Pulmonary artery endothelial cell (primary cell): Measurements from ENCODE around the gene MATK. TPM values are rescaled to one million over a fixed set of nuclear protein-coding genes. Genes with fewer than 3 reads are reported as not detected.

Source experiments
- DNase-seq: peaks from one replicate; pipeline ENCODE4 v3.0.0-alpha.2; 2011; ENCODE audit warnings: low read depth, low spot score
- total RNA-seq: library from RNA; depleted of rRNA; stranded (reverse); fragments of >200 nt; gene quantifications from 2 replicates; pipeline ENCODE4 v1.2.3, GENCODE V29; 2014

The MATK gene
- total RNA-seq, 1 donor from 2014 or later: under 0.01 TPM

GRCh38 chr19:3751236-3751635 is 34.9 kb downstream of the MATK start:
- DNase-seq: no peak

- DNase-seq: no peak
Measured at GRCh38 chr19:3750211-3750610, 36.0 kb downstream of the MATK start.

GRCh38 chr19:3748965-3749364 is 37.2 kb downstream of the MATK start:
- DNase-seq: no peak

GRCh38 chr19:3746371-3747056 is 39.7 kb downstream of the MATK start:
- no peak for DNase-seq

GRCh38 chr19:3745363-3746045 is 40.7 kb downstream of the MATK start:
- no peak for DNase-seq

- DNase-seq: no peak
Measured at GRCh38 chr19:3743486-3743885, 42.7 kb downstream of the MATK start.

GRCh38 chr19:3740431-3740830 is 45.8 kb downstream of the MATK start:
- DNase-seq: no peak

- DNase-seq: no peak
Measured at GRCh38 chr19:3738477-3739220, 47.5 kb downstream of the MATK start.

GRCh38 chr19:3737487-3738205 is 48.5 kb downstream of the MATK start:
- DNase-seq: no peak

GRCh38 chr19:3736106-3736724 is 50.0 kb downstream of the MATK start:
- no peak for DNase-seq

- DNase-seq: no peak
Measured at GRCh38 chr19:3734310-3734600, 51.9 kb downstream of the MATK start.

- no peak for DNase-seq
Measured at GRCh38 chr19:3733549-3734309, 52.5 kb downstream of the MATK start.

- no peak for DNase-seq
Measured at GRCh38 chr19:3732108-3732507, 54.1 kb downstream of the MATK start.

GRCh38 chr19:3730457-3730958 is 55.7 kb downstream of the MATK start:
- DNase-seq: no peak

Other genes starting within 250 kb of the MATK start
- not detected in 2 replicates for gene TEKTIP1, start 247.2 kb downstream of the MATK start, total RNA-seq
- gene MFSD12, start 228.8 kb downstream of the MATK start, total RNA-seq: 65.7 and 72.8 TPM in 2 replicates
- gene HMG20B, start 213.4 kb downstream of the MATK start, total RNA-seq: 91.2 and 99.7 TPM in 2 replicates
- gene GIPC3, start 200.9 kb downstream of the MATK start, total RNA-seq: 0.18 and 0.53 TPM in 2 replicates
- gene TBXA2R, start 179.5 kb downstream of the MATK start, total RNA-seq: 0.66 and 0.67 TPM in 2 replicates
- 33.8 and 41.9 TPM in 2 replicates for gene CACTIN, start 159.6 kb downstream of the MATK start, total RNA-seq
- gene PIP5K1C, start 85.9 kb downstream of the MATK start, total RNA-seq: 15.4 and 22.5 TPM in 2 replicates
- not detected in 2 replicates for gene TJP3, start 78.0 kb downstream of the MATK start, total RNA-seq
- gene APBA3, start 24.7 kb downstream of the MATK start, total RNA-seq: 17.5 and 29.0 TPM in 2 replicates
- 41.2 and 49.6 TPM in 2 replicates for gene MRPL54, start 23.7 kb downstream of the MATK start, total RNA-seq
- not detected in 2 replicates for gene RAX2, start 14.2 kb downstream of the MATK start, total RNA-seq
- gene ZFR2, start 82.7 kb upstream of the MATK start, total RNA-seq: not detected in 2 replicates
- not detected in 2 replicates for gene ATCAY, start 94.3 kb upstream of the MATK start, total RNA-seq
- gene NMRK2, start 146.7 kb upstream of the MATK start, total RNA-seq: not detected in 2 replicates
- 165 and 166 TPM in 2 replicates for gene DAPK3, start 184.7 kb upstream of the MATK start, total RNA-seq
- 2,342 and 4,009 TPM in 2 replicates for gene EEF2, start 199.1 kb upstream of the MATK start, total RNA-seq
- 26.5 and 49.2 TPM in 2 replicates for gene PIAS4, start 221.4 kb upstream of the MATK start, total RNA-seq